Loucy (cell line): Measurements from ENCODE around the gene SOX14.

Source experiments
- H2AFZ ChIP-seq: fragments of 200-600 bp; sonication (generic); 2 replicates; pipeline ENCODE4 v1.6.0; 2016; ENCODE audit warnings: antibody characterized with exemption, mild to moderate bottlenecking, low read length, moderate library complexity
- H3F3A ChIP-seq: fragments of 200-600 bp; 2 replicates; pipeline ENCODE4 v1.6.0; 2016; ENCODE audit warnings: antibody characterized with exemption, low read depth, mild to moderate bottlenecking
- H3K27me3 ChIP-seq: fragments of 200-600 bp; sonication (generic); 2 replicates; pipeline ENCODE4 v1.6.1; 2014; ENCODE audit warnings: low read length, mild to moderate bottlenecking; ENCODE audit not compliant: insufficient read depth, poor library complexity, severe bottlenecking
- H3K36me3 ChIP-seq: fragments of 200-600 bp; sonication (generic); 2 replicates; pipeline ENCODE4 v1.6.1; 2016; ENCODE audit warnings: low read length; ENCODE audit not compliant: insufficient read depth
- H3K4me1 ChIP-seq: fragments of 200-600 bp; sonication (generic); 2 replicates; pipeline ENCODE4 v1.5.1; 2014; ENCODE audit warnings: low read length, mild to moderate bottlenecking; ENCODE audit not compliant: insufficient read depth, poor library complexity, severe bottlenecking
- H3K4me2 ChIP-seq: fragments of 200-600 bp; sonication (generic); 2 replicates; pipeline ENCODE4 v1.6.0; 2014; ENCODE audit warnings: antibody characterized with exemption, low read length, low read depth, mild to moderate bottlenecking; ENCODE audit not compliant: poor library complexity, severe bottlenecking
- H3K4me3 ChIP-seq: fragments of 200-600 bp; sonication (generic); 2 replicates; pipeline ENCODE4 v1.5.1; 2014; ENCODE audit warnings: low read length, mild to moderate bottlenecking, mixed read lengths; ENCODE audit not compliant: poor library complexity, severe bottlenecking
- H3K79me2 ChIP-seq: fragments of 200-600 bp; sonication (generic); 2 replicates; pipeline ENCODE4 v1.6.1; 2014; ENCODE audit warnings: low read length; ENCODE audit not compliant: insufficient read depth
- H3K9ac ChIP-seq: fragments of 200-600 bp; sonication (generic); 2 replicates; pipeline ENCODE4 v1.6.0; 2014; ENCODE audit warnings: mild to moderate bottlenecking, low read depth, low read length, moderate library complexity; ENCODE audit not compliant: poor library complexity, severe bottlenecking
- H3K9me2 ChIP-seq: fragments of 200-600 bp; sonication (generic); replicated peaks from 2 replicates; pipeline ENCODE4 v1.6.1; 2016; ENCODE audit warnings: low read depth, low read length, mixed read lengths
- H3K9me3 ChIP-seq: fragments of 200-600 bp; sonication (generic); 2 replicates; pipeline ENCODE4 v1.6.1; 2014; ENCODE audit warnings: mild to moderate bottlenecking, antibody characterized with exemption, low read length, low read depth; ENCODE audit not compliant: insufficient read depth
- H4K20me1 ChIP-seq: fragments of 200-600 bp; sonication (generic); 2 replicates; pipeline ENCODE4 v1.6.0; 2014; ENCODE audit warnings: antibody characterized with exemption, low read length, mild to moderate bottlenecking; ENCODE audit not compliant: insufficient read depth, poor library complexity, severe bottlenecking
- CTCF ChIP-seq: fragments of 200-600 bp; sonication (generic); conservative IDR thresholded peaks from 2 replicates; pipeline ENCODE4 v1.5.1; 2014; ENCODE audit warnings: mild to moderate bottlenecking, antibody characterized with exemption, low read length
- EZH2phosphoT487 ChIP-seq: fragments of 200-600 bp; IDR thresholded peaks from 2 replicates; pipeline ENCODE4 v1.6.1; 2018; ENCODE audit warnings: antibody characterized with exemption, mild to moderate bottlenecking, moderate library complexity, borderline replicate concordance

SOX14 gene

GRCh38 chr3:137778941-137779340 is 14.8 kb downstream of the SOX14 start:
- no peaks in the 10 kb centered on the region for H3K36me3 ChIP-seq
- no peaks in the 10 kb centered on the region for H4K20me1 ChIP-seq
- H3K79me2 ChIP-seq: no peaks in the 10 kb centered on the region
- H3K9me2 ChIP-seq: no peaks in the 10 kb centered on the region
- H3K4me1 ChIP-seq: no peaks in the 10 kb centered on the region
- no peak overlapping the region for H3K4me2 ChIP-seq
- TF ChIP-seq EZH2phosphoT487 (no peak), CTCF (no peak)
- no peak overlapping the region for H3K4me3 ChIP-seq
- no peak overlapping the region for H2AFZ ChIP-seq
- no peaks in the 10 kb centered on the region for H3F3A ChIP-seq
- no peaks in the 10 kb centered on the region for H3K27me3 ChIP-seq
- no peaks in the 10 kb centered on the region for H3K9me3 ChIP-seq
- no peak overlapping the region for H3K9ac ChIP-seq

DNA sequence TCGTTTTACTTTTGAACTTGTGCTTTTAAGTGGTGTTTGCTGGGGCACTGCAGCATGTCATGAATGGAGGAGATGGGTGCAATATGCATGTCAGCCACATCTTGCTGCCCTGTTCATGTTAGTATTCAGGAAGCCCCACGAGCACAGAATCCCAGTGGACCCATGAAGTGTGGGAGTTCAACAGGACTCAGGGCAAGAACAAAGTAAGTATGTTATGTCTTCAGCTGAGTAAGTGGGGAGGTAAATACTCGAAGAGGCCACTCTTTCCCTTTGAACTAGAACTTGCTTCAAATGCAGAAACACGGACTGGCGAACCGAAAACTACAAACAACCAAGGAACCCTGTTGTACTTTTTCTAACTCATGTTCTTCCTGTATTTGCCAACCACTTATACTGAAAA is 23.4 kb downstream of the SOX14 start:
- Histone ChIP-seq H3K9ac (no peak overlapping the region), H3F3A (no peaks in the 10 kb centered on the region), H3K4me3 (no peak overlapping the region), H3K4me2 (no peak overlapping the region), H3K9me2 (no peaks in the 10 kb centered on the region), H4K20me1 (no peaks in the 10 kb centered on the region), H3K4me1 (no peaks in the 10 kb centered on the region), H3K9me3 (no peaks in the 10 kb centered on the region), H3K36me3 (no peaks in the 10 kb centered on the region), H3K27me3 (no peaks in the 10 kb centered on the region), H3K79me2 (no peaks in the 10 kb centered on the region), H2AFZ (no peak overlapping the region)
- TF ChIP-seq CTCF (no peak), EZH2phosphoT487 (no peak)

DNA sequence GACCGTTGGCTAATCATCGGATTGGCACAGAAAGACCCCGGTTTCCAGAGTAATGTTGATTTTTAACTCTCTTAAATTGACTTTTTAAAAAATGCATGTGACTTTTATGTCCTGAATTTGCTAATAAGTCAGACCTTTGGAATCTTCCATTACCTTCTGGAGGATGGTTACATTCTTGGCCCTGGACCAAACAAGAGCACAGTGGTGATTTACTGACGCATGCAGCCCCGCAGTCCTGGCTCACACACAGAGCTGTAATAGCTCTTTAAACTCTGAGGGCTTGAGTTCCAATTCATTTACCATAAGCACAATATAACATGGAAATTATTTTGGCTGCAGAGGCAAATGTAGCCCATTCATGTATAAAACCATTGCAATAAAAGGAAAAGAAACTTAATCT is 25.1 kb downstream of the SOX14 start:
- no peaks in the 10 kb centered on the region for H3K36me3 ChIP-seq
- H3K4me1 ChIP-seq: no peaks in the 10 kb centered on the region
- H3K9me2 ChIP-seq: no peaks in the 10 kb centered on the region
- H3K4me3 ChIP-seq: no peak overlapping the region
- H4K20me1 ChIP-seq: no peaks in the 10 kb centered on the region
- H3K9me3 ChIP-seq: no peaks in the 10 kb centered on the region
- H3F3A ChIP-seq: no peaks in the 10 kb centered on the region
- TF ChIP-seq CTCF (no peak), EZH2phosphoT487 (no peak)
- H3K79me2 ChIP-seq: no peaks in the 10 kb centered on the region
- H3K9ac ChIP-seq: no peak overlapping the region
- H3K27me3 ChIP-seq: no peaks in the 10 kb centered on the region
- no peak overlapping the region for H3K4me2 ChIP-seq
- no peak overlapping the region for H2AFZ ChIP-seq
